EL (cell line): ENCODE results near the gene NRG3.

Experiments
- DNase-seq: peaks from one replicate; pipeline ENCODE4 v3.0.0-alpha.2; 2016

Gene NRG3

GRCh38 chr10:82400841-82401240 lies 525.8 kb downstream of the NRG3 start:
- DNase-seq: no peak

- DNase-seq: no peak
These were observed 528.0 kb downstream of the NRG3 start for GRCh38 chr10:82402906-82403401.

DNA sequence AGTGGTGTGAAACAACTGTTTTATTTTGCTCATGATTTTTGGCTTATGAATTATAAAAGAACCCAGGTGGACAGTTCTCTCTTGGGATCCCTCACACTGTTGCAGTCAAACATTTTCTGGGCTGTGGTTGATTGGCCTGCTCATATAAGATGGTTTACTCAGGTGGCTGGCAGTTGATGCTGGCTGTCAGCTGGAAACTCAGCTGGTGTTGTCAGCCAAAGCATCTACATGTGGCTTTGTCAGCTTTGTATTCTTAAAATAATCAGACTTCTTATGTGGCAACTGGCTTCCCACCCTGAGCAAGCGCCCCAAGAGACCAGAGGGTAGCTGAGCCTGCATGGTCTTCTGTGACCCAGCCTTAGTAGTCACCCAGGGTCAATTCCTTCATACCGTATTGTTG lies 534.7 kb downstream of the NRG3 start:
- no peak for DNase-seq

DNA sequence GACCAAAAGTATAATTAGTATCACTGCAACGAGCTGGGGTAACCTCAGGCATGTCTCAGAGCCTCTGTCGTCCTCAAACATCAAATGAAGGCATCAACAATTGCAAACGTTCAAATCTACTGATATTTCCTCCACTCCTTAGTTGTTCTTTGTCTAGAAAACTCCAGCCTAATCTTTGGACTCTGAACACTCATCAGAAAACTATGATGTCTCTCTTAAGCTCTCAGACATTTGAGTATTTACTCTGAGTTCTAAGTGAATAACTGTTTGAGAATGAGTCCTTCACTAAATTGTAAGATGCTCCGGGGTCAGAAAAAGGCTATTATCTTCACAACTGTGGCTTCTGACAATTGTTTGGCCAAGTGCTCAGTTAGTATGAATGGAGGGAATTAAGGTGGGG lies 536.4 kb downstream of the NRG3 start:
- DNase-seq: no peak

DNA sequence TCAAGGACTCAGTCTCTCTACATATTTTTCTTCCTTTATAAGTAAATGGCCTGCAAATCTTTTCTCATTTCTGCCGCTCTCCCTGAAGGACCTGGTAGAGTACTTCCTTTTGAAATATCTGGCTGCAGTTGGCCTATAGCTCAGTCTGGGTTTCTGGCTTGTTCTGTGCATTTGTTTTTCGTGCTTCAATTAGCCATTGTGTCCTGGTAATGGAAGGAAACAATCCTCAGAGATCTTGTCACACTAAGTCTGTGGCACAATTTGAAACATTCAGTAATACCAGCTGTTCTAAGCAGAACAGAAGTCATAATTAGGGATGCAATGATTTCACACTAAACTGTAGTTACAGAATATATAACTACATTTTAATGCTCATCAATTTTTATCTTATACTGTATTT lies 545.0 kb downstream of the NRG3 start:
- DNase-seq: no peak

DNA sequence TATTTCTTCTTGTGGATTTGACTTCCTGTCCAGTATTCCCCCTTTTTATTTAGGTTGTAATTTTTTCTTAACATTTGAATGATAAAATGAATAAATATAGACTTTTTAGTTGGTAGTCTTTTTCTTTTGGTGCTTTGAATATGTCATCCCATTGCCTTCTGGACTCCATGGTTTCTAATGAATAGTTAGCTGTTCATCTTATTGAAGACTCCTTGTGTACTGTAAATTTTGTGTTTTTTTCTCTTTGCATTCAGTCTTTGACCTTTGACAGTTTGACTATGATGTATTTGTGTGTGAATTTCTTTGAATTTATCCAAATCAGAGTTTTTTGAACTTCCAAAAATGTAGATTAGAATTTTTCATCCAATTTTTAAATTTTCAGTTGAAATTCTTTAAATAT lies 554.3 kb downstream of the NRG3 start:
- DNase-seq: no peak

- DNase-seq: no peak
These were observed 563.3 kb downstream of the NRG3 start for GRCh38 chr10:82438277-82438676.

GRCh38 chr10:82440775-82441174 lies 565.8 kb downstream of the NRG3 start:
- DNase-seq: no peak

DNA sequence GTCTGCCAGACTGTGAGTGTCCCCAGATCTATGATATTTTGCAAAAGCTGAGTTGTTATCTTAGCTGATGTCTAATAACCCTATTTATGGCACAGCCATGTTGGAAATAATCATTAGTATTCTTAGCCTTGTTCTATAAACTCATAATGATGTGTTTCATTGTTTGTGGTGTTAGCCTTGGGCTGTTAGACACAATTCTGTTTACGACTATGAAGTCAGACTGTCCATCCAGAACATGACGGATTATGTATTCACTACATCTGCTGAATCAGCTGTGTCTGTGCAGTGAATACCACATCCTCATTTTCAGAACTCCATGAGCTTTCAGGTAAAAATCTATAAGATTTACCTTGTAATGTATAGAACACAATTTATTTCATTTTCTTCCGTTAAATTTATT lies 577.1 kb downstream of the NRG3 start:
- DNase-seq: no peak

GRCh38 chr10:82452676-82453075 lies 577.7 kb downstream of the NRG3 start:
- DNase-seq: no peak

DNA sequence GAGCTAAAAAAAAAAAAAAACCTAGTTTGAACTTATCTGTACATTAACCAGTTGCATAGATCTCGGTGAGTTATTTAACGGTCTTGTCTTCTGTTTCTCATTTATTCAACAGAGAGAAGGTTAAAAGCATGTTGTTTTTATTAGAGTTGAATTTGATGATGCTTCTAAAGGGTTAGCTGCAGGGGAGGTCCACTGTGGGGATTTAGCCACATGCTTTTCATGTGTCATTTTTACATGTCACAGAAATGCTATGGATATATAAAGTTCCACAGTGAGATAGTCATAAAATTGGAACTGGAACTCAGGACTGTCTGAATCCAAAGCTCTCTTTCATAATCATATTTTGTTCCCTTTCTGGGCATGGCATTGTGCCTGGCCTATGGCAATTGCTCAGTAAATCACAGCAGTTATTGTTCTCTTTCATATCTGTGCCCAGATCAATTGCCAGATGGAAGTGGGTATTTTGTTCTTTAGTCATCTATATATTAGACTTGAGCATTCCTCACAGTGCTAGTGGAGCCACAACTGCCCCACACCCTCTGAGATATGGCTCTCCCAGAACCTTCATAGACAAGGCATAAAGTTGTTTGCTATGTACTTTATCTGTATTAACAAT lies 578.8 kb downstream of the NRG3 start:
- DNase-seq: no peak

- no peak for DNase-seq
These were observed 588.0 kb downstream of the NRG3 start for GRCh38 chr10:82462910-82463551.

GRCh38 chr10:82463614-82464013 lies 588.6 kb downstream of the NRG3 start:
- no peak for DNase-seq

DNA sequence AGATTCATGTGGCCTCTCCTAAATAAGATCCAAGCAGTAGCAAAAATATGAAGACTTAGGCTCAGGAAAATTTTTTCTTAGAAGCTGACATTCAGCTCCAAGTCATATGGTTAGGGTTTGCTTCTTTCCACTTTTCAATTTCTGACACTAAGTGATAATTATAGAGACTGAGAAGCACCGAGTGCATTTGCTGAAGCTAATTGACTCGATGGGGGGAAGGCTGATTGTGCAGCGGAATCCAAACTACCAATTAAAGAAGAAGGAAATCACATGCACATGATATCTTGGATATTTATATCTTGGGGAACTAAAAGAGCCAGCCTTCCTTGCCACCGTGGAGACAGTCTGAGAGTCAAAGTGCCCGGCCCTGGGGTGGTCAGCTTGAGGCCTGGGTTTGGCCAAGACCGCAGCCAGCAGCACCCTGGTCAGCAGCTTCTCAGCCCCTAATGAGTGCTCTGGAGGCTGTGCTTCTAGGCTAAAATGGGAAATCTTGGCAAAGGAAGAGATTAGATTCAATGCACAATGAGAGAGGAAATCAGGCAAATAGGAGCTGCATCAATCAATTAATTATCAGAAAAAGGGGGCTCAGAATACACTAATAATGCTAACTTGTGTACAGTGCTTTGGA lies 589.3 kb downstream of the NRG3 start:
- no peak for DNase-seq

- DNase-seq: no peak
These were observed 590.0 kb downstream of the NRG3 start for GRCh38 chr10:82464966-82465365.

- DNase-seq: no peak
These were observed 593.5 kb downstream of the NRG3 start for GRCh38 chr10:82468453-82468852.

GRCh38 chr10:82472406-82473335 lies 597.7 kb downstream of the NRG3 start:
- no peak for DNase-seq

DNA sequence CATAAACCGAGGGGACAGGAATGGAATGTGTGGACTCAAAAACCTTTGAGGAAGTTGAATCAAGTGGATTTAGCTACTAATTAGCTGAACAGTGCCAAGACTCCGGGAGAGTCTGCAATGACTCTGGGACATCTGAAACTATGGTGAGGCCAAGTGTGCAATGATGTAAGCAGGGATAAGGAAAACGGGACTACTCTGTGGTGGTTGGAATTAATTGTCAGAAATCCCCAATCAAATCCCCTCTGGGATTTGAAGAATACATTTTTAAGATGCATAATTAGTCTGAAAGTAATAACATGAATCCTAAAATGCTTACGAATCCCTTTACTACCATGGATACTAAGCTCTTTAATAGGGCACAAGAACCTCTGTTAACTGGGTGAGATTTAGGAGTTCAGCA lies 602.8 kb downstream of the NRG3 start:
- no peak for DNase-seq

DNA sequence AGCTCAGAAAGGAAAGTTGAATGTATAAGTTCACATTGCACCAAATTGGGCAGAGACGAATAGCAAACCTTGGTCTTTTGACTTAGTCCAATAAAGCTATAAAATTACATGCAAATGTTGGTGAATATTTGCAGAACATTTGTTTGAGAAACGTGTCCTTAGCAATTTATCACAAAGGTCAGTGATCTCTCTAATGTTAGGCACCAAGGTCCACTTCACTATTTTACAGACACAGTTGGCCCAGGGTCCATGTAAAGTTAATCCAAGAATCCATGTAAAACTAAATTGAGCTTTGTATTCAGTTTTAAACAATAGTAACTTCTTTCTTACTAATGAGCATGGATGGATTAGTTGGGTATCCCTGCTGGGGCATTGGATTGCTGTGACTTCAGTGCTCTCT lies 617.7 kb downstream of the NRG3 start:
- no peak for DNase-seq

DNA sequence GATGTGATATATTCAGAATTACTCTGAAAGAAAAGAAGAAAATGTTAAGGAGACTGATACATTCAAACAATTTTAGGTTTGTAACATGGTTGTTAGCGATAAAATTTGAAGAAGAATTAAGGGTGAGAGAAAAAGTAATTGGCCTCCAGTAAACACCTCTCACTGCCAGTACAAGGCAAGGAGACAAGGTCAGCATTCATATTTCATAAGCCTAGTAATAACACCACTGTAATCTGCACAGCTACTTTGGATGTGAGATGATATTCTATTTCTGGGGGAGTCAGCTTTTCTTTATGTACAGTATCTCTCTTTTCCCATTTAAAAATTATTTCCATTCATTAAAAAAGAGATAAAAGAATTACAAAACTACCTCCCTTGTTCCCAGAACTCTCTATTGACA lies 621.1 kb downstream of the NRG3 start:
- no peak for DNase-seq

DNA sequence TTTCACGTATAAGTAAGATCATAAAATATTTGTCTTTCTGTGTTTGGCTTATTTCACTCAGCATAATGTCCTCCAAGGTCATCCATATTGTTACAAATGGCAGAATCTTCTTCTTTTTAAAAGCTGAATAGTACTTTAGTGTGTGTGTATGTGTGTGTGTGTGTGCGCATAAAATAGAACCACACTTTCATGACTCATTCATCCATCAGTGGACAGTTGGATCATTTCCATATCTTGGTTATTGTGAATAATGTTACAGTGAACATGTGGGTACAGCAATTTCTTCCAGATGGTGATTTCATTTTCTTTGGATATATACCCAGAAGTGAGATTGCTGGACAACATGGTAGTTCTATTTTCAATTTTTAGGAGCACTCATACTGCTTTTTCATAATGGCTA lies 622.4 kb downstream of the NRG3 start:
- DNase-seq: no peak

DNA sequence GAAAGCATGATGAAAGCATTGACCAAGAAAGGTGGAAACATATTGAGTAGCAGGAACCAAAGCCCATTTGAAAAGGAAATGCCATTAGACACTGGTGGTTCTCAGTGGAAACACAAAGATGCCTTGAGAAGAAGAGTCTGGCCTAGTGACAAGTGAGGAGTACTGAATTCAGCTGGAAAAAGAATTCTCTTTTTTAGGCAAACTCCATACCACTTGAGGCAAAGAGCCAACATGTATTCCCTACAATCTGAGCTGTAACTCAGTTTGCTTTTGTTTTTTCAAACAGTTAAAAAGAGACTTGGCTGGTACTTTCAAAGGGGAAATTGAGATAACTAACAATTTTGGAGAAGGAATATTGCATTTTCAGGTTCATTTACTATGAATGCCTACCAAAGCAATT lies 624.0 kb downstream of the NRG3 start:
- no peak for DNase-seq

DNA sequence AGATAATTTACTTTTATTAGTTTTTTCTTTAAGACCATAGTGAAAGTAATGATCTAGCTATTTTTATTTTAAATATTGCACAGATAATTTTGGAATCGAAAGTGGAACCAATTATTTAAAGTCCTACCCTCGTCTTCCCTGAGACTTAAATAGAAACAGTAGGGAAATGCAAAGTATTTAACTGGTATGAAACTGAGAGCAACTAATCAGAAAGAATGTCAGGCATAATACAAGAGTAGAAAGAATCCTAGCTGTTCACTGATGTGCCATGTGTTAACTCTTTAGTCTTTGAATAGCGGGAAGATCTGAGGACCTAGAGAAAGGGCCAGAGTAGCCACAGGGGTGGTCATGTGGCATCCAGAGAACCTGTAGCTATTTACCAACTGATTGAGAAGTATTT lies 630.0 kb downstream of the NRG3 start:
- DNase-seq: no peak
